Stomach (tissue), 4 donors: ENCODE data around the gene TMEM81.

Source experiments
- POLR2A ChIP-seq, 4 donors: fragments of 450-650 bp; IDR thresholded peaks; one replicate each; pipeline ENCODE4 v1.6.1; 2016; ENCODE audit warnings: antibody characterized with exemption in 4 of 4, control low read depth in 2 of 4, mild to moderate bottlenecking in 1 of 4, moderate library complexity in 1 of 4
- POLR2AphosphoS5 ChIP-seq, 3 donors: sonication (generic); formaldehyde crosslinking; IDR thresholded peaks; one replicate each; pipeline ENCODE4 v1.6.1; 2016; ENCODE audit warnings: antibody characterized with exemption in 3 of 3
- TF ChIP-seq, protein P1 (sequence below), 7 experiments: fragments of 450-650 bp in 4 of 7; fragments of 200-600 bp in 3 of 7; sonication (generic) in 3 of 7; IDR thresholded peaks; one replicate each; pipeline ENCODE4 v1.5.1; 2016 to 2019; ENCODE audit warnings: antibody characterized with exemption in 7 of 7, control low read depth in 2 of 7, mild to moderate bottlenecking in 1 of 7

DNA sequence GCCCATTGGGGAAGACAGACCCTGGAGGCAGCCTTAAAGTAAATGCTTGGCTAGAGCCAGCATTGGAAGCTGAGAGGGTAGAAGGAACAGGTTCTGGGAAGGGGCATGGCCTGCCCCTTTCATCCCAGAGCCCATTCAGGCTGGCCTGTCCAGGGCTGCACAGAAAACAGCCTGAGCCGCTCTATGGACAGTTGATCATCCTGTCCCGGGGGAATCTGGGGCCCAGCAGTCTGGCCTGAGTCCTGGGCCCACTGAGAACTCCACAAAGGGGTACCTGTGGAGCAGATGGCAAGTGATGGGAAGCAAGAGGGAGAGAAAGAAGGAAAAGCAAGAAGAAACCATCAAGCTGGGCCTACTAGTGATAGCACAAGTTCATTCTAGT lies 13.2 kb downstream of the TMEM81 start:
- no peak for TF ChIP-seq POLR2A (IDR thresholded peaks at IDR 0.05)
- TF ChIP-seq, protein P1, sequence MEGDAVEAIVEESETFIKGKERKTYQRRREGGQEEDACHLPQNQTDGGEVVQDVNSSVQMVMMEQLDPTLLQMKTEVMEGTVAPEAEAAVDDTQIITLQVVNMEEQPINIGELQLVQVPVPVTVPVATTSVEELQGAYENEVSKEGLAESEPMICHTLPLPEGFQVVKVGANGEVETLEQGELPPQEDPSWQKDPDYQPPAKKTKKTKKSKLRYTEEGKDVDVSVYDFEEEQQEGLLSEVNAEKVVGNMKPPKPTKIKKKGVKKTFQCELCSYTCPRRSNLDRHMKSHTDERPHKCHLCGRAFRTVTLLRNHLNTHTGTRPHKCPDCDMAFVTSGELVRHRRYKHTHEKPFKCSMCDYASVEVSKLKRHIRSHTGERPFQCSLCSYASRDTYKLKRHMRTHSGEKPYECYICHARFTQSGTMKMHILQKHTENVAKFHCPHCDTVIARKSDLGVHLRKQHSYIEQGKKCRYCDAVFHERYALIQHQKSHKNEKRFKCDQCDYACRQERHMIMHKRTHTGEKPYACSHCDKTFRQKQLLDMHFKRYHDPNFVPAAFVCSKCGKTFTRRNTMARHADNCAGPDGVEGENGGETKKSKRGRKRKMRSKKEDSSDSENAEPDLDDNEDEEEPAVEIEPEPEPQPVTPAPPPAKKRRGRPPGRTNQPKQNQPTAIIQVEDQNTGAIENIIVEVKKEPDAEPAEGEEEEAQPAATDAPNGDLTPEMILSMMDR (IDR thresholded peaks at IDR 0.05): no peak
- TF ChIP-seq POLR2AphosphoS5 (IDR thresholded peaks at IDR 0.05): no peak
